ENCODE data around the gene ERC2. TPM values are rescaled to one million over a fixed set of nuclear protein-coding genes. Genes with fewer than 3 reads are reported as not detected.

The ERC2 gene
- total RNA-seq, 1 donor from 2014 or later, result 0.35 TPM

DNA sequence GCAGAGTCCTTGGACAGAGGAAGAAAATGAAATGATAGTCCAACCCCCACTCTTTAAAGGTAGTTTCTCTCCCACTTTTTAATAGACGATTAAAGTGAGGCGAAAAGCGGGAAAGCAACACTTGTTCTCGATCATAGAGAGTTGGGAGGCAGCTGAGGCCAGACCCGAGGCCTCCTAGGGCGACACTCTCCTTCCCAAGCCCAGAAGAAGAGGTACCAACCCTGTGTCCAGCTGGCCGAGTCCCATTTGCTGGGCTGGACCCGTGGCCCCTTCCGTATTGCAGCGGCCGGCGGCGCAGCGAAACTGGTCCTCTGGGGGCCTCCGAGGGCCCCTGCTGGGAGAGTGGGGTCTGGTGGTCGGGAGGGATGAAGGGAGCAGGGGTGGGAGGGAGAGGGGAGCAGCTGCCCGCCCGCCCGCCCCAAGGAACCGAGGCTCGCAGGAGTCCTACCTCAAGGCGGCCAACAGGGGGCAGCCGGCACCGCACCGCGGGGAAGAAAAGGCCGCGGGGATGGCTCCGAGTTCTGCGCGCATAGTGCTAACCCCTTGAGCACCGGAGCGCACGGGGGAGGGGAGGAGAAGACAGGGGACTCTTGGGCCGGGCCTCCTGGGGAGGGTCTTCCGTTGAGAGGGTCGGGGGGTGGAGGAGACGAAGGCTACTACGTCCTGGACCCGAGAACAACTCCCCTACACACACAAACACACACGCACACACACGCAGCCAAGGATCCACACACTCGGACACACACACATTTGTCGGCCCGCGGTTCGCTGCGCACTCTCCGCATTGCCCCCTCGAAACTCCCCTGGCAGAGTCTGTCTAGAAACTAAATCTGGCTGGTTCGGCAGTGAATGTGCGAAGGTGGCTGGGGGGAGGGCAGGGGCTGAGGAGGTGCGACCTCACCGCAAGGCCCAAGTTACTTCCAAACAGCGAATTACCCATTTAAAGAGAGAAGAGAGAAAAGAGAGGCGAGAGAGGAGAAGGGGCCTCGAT is 983.2 kb downstream of the ERC2 start:
- H3K9me3 Mint-ChIP-seq (ENCODE audit: unreplicated experiment), result no peaks in the 10 kb centered on the region
- H3K4me1 Mint-ChIP-seq (ENCODE audit: unreplicated experiment), result peaks cover 63% of the 10 kb centered on the region
- peak overlapping the region; percentile 92 for H3K27ac Mint-ChIP-seq (ENCODE audit: unreplicated experiment)
- DNase-seq (ENCODE audit: extremely low spot score, unreplicated experiment), result peak; percentile 93
- peak overlapping the region; percentile 96 for H3K4me3 Mint-ChIP-seq (ENCODE audit: unreplicated experiment)
- no peaks in the 10 kb centered on the region for H3K27me3 Mint-ChIP-seq (ENCODE audit: unreplicated experiment)
- TF ChIP-seq, protein P1, sequence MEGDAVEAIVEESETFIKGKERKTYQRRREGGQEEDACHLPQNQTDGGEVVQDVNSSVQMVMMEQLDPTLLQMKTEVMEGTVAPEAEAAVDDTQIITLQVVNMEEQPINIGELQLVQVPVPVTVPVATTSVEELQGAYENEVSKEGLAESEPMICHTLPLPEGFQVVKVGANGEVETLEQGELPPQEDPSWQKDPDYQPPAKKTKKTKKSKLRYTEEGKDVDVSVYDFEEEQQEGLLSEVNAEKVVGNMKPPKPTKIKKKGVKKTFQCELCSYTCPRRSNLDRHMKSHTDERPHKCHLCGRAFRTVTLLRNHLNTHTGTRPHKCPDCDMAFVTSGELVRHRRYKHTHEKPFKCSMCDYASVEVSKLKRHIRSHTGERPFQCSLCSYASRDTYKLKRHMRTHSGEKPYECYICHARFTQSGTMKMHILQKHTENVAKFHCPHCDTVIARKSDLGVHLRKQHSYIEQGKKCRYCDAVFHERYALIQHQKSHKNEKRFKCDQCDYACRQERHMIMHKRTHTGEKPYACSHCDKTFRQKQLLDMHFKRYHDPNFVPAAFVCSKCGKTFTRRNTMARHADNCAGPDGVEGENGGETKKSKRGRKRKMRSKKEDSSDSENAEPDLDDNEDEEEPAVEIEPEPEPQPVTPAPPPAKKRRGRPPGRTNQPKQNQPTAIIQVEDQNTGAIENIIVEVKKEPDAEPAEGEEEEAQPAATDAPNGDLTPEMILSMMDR (IDR thresholded peaks at IDR 0.05), result peak; percentile 84
- no peaks in the 10 kb centered on the region for H3K36me3 Mint-ChIP-seq (ENCODE audit: unreplicated experiment)

DNA sequence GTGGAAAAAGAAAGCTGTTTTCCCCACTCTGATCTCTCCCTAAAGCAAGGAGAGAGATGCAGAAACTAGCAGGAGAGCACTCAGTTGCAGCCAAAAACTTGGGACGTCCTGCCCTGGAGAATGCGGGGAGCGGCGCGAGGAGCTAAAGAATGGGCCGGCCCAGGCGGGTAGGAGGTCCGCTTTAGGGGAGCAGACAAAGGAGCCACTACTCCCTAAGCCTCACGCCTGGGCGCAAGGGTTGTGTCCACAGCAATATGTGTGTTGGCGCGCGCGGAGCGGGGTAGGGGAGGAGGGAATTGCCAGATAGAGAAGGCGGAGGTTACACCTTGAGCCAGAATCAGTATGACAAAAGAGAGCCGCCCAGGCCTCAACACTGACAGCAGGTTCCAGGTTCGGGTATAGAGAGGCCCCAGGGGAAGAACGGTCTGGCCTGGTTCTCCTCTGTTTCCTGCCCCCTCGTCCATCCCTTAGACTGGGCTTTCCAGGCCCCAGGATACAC is 984.0 kb downstream of the ERC2 start:
- no peaks in the 10 kb centered on the region for H3K9me3 Mint-ChIP-seq (ENCODE audit: unreplicated experiment)
- peaks cover 4% of the 10 kb centered on the region for H3K36me3 Mint-ChIP-seq (ENCODE audit: unreplicated experiment)
- H3K4me3 Mint-ChIP-seq (ENCODE audit: unreplicated experiment), result peak overlapping the region; percentile 96
- no peaks in the 10 kb centered on the region for H3K27me3 Mint-ChIP-seq (ENCODE audit: unreplicated experiment)
- DNase-seq (ENCODE audit: extremely low spot score, unreplicated experiment), result no peak
- peaks cover 56% of the 10 kb centered on the region for H3K4me1 Mint-ChIP-seq (ENCODE audit: unreplicated experiment)
- H3K27ac Mint-ChIP-seq (ENCODE audit: unreplicated experiment), result peak overlapping the region; percentile 56
- TF ChIP-seq, protein P1 (IDR thresholded peaks at IDR 0.05), result no peak

DNA sequence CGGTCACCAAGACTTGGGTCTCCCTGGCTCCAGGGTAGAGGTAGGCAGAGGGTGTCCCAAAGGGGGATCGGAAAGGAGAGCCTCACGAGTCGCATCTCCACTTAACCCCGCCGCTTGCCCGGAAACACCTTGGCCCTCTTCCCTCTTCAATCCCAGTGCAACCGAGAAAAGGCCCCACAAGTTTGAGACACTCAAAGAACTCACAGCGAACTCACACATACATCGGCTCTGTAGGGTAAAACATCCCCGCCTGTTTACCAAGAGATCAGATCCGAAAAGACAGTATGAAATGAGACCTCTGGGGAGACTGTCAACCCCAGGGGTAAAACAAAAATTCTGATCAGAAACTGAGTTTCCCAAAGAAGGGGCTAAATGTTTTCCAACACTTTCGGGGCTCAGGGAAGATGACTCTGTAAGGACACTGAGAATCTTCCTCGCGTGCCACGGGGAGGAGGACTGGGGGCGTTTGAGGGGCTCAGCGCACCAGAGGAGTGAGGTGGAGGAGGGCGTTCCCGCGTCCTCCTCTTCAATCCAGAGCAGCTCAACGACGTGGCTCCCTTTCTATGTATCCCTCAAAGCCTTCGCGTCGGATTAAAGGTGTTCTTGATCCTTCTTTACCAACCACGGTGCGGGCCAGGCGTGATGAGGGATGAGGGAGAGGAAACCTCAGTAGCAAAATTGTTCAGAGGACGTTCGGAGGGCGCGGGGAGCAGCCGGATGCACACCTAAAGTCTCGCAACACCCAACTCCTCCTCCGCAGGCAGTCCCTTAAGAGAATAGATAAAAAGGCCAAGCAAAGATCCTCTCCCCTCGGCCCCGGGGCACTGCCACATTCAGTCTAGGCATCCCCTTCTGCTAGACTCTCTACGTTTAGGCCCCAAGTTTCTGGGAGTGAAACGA is 984.8 kb downstream of the ERC2 start:
- TF ChIP-seq, protein P1 (IDR thresholded peaks at IDR 0.05), result no peak
- DNase-seq (ENCODE audit: extremely low spot score, unreplicated experiment), result no peak
- Mint-ChIP-seq H3K9me3 (ENCODE audit: unreplicated experiment) (no peaks in the 10 kb centered on the region), H3K4me3 (ENCODE audit: unreplicated experiment) (peak overlapping the region; percentile 96), H3K4me1 (ENCODE audit: unreplicated experiment) (peaks cover 50% of the 10 kb centered on the region), H3K27me3 (ENCODE audit: unreplicated experiment) (no peaks in the 10 kb centered on the region), H3K27ac (ENCODE audit: unreplicated experiment) (peak overlapping the region; percentile 56), H3K36me3 (ENCODE audit: unreplicated experiment) (peaks cover 4% of the 10 kb centered on the region)

DNA sequence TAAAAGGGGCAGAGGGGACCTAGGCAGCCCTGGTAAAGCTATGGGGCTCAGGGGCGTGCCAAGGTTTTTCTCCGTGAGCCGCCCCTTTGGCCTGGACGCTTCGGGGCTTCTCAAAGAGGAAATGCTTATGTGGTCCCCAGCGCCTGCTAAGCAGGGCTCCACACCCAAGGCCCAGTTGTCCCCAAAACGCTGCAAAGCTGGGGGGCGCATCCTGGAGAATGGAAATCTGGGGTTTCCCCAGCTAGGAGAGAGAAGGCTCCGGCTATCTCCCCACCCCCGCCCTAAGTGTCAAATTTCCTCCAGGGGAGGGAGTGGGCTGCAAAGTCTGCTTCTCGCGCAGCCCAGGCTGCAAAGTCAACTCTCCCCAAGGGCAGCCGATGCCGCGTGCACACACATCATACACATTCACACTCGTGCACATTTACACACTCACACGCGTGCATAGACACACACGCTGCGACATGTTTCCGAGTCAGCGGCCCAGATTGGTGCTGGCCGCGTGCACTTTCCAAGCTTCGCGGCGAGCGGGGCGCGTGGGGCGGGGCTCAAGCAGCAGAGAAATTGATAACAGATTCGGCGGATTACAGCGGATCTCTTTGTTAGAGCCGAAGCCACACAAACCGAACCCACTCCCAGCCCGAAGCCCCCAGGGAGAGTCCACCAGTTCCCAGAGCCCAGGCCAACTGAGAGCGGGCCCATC is 985.6 kb downstream of the ERC2 start:
- TF ChIP-seq, protein P1 (IDR thresholded peaks at IDR 0.05), result no peak
- no peak for DNase-seq (ENCODE audit: extremely low spot score, unreplicated experiment)
- Mint-ChIP-seq H3K4me3 (ENCODE audit: unreplicated experiment) (peak overlapping the region; percentile 73), H3K27me3 (ENCODE audit: unreplicated experiment) (no peaks in the 10 kb centered on the region), H3K36me3 (ENCODE audit: unreplicated experiment) (peaks cover 6% of the 10 kb centered on the region), H3K27ac (ENCODE audit: unreplicated experiment) (peak overlapping the region; percentile 52), H3K9me3 (ENCODE audit: unreplicated experiment) (no peaks in the 10 kb centered on the region), H3K4me1 (ENCODE audit: unreplicated experiment) (peaks cover 50% of the 10 kb centered on the region)
